Activated T-helper 1 cell treated with anti-CD3 and anti-CD28 coated beads, Interleukin-12 subunit alpha, Interleukin-12 subunit beta, Interleukin-2, Interleukin-4 antibody, amounts not matched to agents 30 ng/mL and 10 ng/mL and 1 ng/mL, durations not matched to agents 14 hours and 24 hours and 36 hours (primary cell): Measurements from ENCODE around the gene SH3GLB2. TPM values are rescaled to one million over a fixed set of nuclear protein-coding genes. Genes with fewer than 3 reads are reported as not detected.

Source experiments
- DNase-seq: peaks from one replicate; pipeline ENCODE4 v3.0.0; 2021; ENCODE audit warnings: low spot score
- H3K27ac Mint-ChIP-seq: one replicate; pipeline ENCODE4 v1.8.0; 2021; ENCODE audit warnings: mild to moderate bottlenecking, mixed read lengths
- H3K27me3 Mint-ChIP-seq: one replicate; pipeline ENCODE4 v1.8.0; 2022; ENCODE audit warnings: mild to moderate bottlenecking, moderate library complexity, mixed read lengths; ENCODE audit not compliant: insufficient read depth
- H3K36me3 Mint-ChIP-seq: one replicate; pipeline ENCODE4 v1.8.0; 2021; ENCODE audit warnings: low read depth, mixed read lengths
- H3K4me1 Mint-ChIP-seq: one replicate; pipeline ENCODE4 v1.8.0; 2021; ENCODE audit warnings: low read depth, mixed read lengths
- H3K4me3 Mint-ChIP-seq: one replicate; pipeline ENCODE4 v1.8.0; 2021; ENCODE audit warnings: mild to moderate bottlenecking, moderate library complexity, mixed read lengths
- H3K9me3 Mint-ChIP-seq: one replicate; pipeline ENCODE4 v1.8.0; 2021; ENCODE audit warnings: mixed read lengths
- intact Hi-C: fragments of 100-400 bp; cut with micrococcal nuclease; formaldehyde crosslinking; loops from one replicate; pipeline ENCODE4 v1.15.1; 2024
- total RNA-seq: library from RNA; stranded (reverse); gene quantifications from 2 replicates; pipeline ENCODE4 v1.2.3, GENCODE V29; 2022

Gene SH3GLB2
- total RNA-seq, 1 donor from 2014 or later: 74.8 TPM

DNA sequence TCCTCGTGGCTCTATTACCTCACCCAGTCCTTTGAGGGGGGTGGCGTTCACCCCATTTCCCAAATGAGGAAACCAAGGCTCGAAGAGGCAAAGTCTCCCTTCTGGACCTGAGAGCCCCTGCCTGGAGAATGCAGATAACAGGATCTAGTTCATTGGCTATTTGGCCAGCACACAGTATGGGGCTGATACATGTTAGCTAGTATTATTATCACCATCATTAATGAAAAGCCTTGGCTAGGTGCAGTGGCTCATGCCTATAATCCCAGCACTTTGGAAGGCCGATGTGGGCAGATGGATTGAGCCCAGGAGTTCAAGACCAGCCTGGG lies 4.3 kb downstream of the SH3GLB2 start:
- Mint-ChIP-seq H3K27ac (no peak overlapping the region), H3K4me1 (peaks cover 43% of the 10 kb centered on the region), H3K27me3 (no peaks in the 10 kb centered on the region), H3K9me3 (no peaks in the 10 kb centered on the region), H3K36me3 (no peaks in the 10 kb centered on the region), H3K4me3 (no peak overlapping the region)
- DNase-seq: no peak
- intact Hi-C loops: no loop called here

DNA sequence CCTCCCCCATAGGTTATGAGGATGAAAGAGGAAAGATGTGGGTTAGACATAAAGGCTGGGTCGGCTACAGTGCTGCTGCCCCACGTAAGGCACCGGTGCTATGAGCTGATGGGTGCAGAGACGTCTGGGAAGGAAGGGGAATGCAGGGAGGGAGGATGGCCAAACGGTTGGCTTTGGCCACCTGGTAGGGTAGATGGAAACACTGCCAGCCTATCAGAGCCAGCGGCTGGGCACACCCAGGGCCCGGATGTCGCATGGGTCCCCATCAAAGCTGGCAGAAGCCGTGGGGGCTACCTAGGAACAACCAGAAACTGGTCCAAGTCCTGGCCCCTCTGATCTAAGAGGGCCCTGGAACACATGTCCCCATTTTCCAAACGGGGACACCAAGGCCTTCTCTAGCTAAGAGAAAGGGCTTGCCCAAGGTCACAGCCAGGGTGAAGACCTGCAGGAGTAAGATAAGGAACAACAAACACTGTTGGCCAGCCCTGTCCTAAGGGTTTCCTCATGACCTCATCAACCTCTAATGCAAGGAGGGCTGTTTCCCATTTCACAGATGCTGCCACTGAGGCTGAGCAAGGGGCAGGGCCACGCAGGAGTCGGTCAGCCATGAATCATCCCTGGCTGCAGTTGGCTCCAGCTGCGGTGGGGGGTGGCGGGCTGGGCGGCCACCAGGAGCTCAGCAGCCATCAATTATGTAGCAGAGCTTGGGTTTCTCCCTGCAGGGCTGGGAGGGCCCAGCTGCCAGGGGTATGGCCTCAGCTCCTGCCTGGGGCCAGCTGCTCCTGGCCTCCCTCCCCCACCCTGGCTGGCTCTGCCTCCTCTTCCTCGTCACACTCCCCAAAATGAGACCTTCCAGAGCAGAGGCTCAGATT lies 4.9 kb downstream of the SH3GLB2 start:
- Mint-ChIP-seq H3K36me3 (no peaks in the 10 kb centered on the region), H3K27me3 (no peaks in the 10 kb centered on the region), H3K9me3 (no peaks in the 10 kb centered on the region), H3K4me1 (peaks cover 41% of the 10 kb centered on the region), H3K4me3 (no peak overlapping the region), H3K27ac (no peak overlapping the region)
- no peak for DNase-seq
- intact Hi-C loops: no loop called here

DNA sequence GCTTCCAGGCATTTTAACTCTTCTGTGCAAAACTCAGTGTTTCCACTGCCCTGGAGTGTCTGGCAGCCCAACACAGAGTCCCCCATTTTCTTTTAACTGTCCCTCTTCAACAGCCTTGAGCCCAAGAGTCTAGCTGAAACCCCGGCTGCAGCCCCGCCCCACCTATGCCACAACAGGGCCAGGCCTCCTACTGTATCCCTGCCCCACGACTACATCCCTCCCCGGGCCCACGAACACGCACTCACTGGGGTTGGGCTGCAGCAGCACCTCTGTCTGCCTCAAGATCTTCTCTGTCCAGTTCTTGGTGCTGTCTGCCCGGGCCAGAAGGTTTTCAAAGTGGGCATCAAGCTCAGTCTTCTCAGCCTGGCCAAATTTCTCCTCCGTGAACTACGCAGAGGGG lies 6.1 kb downstream of the SH3GLB2 start:
- peaks cover 36% of the 10 kb centered on the region for H3K4me1 Mint-ChIP-seq
- H3K4me3 Mint-ChIP-seq: no peak overlapping the region
- no peaks in the 10 kb centered on the region for H3K36me3 Mint-ChIP-seq
- H3K27me3 Mint-ChIP-seq: no peaks in the 10 kb centered on the region
- DNase-seq: no peak
- H3K27ac Mint-ChIP-seq: peak overlapping the region; percentile 48
- intact Hi-C loops: no loop called here
- no peaks in the 10 kb centered on the region for H3K9me3 Mint-ChIP-seq

DNA sequence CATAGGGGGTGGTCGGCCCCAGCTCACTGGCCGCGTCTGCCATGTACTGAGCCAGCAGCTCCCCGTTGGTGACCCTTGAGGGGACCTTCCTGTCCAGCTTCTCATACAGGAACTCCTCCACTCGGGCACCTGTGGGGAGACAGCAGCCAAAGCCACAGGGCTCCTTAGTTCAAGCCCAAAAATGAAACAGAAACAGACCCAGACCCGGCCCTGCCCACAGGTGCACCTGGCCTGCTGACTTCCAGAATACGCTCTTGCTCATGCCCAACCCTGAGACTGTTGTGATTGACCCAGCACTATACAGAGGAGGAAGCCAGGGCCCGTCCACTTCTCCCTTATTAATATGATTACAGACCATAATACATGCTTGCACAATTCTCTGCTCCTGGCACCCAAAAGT lies 7.0 kb downstream of the SH3GLB2 start:
- no peak for DNase-seq
- Mint-ChIP-seq H3K4me1 (peaks cover 30% of the 10 kb centered on the region), H3K4me3 (no peak overlapping the region), H3K27me3 (no peaks in the 10 kb centered on the region), H3K9me3 (no peaks in the 10 kb centered on the region), H3K27ac (peak overlapping the region; percentile 52), H3K36me3 (no peaks in the 10 kb centered on the region)
- intact Hi-C loops: no loop called here

DNA sequence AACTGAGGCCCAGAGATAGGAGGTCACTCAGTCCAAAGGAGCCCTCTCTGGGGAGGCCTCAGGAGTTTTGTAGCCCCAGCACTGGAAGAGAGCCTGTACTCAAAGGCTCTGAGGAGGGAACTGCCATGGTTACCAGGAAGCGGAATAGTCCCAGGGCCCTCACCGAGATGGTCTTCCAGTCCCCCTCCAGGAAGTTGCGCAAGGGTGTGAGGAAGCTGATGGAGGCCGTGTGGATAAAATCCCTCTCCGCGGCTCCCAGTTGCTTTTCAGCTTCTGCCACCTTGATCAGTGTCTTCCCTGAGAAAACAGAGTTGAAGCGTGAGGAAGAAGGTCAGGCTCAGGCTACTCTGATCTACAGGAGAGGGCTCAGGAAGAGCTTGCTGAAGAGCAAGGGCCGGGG lies 13.5 kb downstream of the SH3GLB2 start:
- H3K27ac Mint-ChIP-seq: no peak overlapping the region
- intact Hi-C loops: no loop called here
- H3K4me1 Mint-ChIP-seq: no peaks in the 10 kb centered on the region
- no peaks in the 10 kb centered on the region for H3K27me3 Mint-ChIP-seq
- H3K9me3 Mint-ChIP-seq: no peaks in the 10 kb centered on the region
- H3K4me3 Mint-ChIP-seq: no peak overlapping the region
- H3K36me3 Mint-ChIP-seq: peaks cover 11% of the 10 kb centered on the region
- DNase-seq: no peak

DNA sequence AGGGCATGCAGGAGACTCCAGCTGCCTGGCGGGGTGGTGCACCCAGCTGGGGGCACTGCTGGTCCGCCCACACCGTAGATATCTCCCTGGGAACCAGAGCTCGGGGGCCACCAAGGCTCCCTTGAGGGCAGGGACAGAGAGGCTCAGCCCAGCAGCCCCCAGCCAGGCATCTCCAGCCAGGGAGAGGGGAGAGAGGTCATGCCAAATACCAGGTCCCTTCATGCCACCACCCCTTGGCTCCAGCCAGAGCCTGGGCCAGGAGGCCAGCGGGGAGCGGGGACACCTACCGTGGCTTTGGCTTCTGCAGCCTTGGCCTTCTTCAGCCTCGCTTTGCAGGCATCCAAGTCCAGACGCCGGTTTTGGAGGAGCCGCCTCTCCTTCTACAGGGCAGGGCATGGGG lies 14.0 kb downstream of the SH3GLB2 start:
- Mint-ChIP-seq H3K27ac (no peak overlapping the region), H3K9me3 (no peaks in the 10 kb centered on the region), H3K4me1 (no peaks in the 10 kb centered on the region), H3K4me3 (no peak overlapping the region), H3K36me3 (peaks cover 11% of the 10 kb centered on the region), H3K27me3 (no peaks in the 10 kb centered on the region)
- no peak for DNase-seq
- intact Hi-C loops: no loop called here

DNA sequence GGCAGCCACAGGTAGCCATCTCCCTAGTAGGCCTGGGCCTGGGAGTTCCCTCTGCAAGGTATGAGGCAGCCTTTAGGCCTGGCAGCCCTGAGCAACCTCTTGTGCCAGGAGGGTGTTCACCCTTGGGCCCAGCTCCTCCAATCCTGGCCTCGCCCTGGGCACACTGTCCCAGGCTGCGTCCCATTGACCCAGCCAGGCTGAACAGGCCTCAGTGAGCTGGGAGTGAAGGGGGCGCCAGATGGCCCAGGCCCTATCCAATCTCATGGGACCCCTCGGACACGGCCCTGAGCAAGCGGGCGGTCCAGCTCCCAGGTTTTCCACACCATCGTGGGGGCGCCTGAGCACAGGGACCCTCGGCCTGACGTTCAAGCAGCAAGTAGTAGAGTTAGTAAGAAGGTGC lies 14.5 kb downstream of the SH3GLB2 start:
- no peaks in the 10 kb centered on the region for H3K27me3 Mint-ChIP-seq
- H3K36me3 Mint-ChIP-seq: peaks cover 11% of the 10 kb centered on the region
- no peaks in the 10 kb centered on the region for H3K4me1 Mint-ChIP-seq
- no peaks in the 10 kb centered on the region for H3K9me3 Mint-ChIP-seq
- no peak for DNase-seq
- H3K4me3 Mint-ChIP-seq: no peak overlapping the region
- no peak overlapping the region for H3K27ac Mint-ChIP-seq
- intact Hi-C loops: no loop called here

DNA sequence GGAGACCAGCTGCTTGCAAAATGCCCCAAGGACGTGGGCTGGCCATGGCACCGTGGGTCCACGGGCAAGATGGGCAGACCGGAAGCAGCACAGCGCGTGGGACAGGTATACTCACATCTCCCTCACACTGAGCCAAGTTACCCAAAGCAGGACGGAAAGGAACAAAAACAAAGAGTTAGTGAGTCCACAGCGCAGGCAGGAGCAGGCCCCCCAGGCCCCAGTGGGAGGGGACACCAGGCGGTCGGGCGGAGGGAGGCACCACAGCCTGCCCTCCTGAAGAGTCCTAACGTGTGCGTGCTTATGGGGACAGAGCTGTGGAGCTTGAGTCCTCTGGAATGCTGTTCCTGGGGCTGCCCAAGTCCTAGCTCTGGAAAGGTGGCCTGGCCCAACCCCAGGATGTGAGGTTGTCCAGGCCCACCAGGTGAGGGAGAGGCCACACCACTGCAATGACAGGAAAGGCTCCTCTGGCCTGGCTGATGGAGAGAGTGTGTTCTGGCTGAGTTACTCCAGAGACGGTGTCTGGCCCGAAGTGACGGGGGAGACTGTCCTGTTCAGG lies 15.2 kb downstream of the SH3GLB2 start:
- no peaks in the 10 kb centered on the region for H3K27me3 Mint-ChIP-seq
- intact Hi-C loops: no loop called here
- peaks cover 11% of the 10 kb centered on the region for H3K36me3 Mint-ChIP-seq
- H3K4me3 Mint-ChIP-seq: no peak overlapping the region
- no peak overlapping the region for H3K27ac Mint-ChIP-seq
- no peaks in the 10 kb centered on the region for H3K4me1 Mint-ChIP-seq
- no peak for DNase-seq
- H3K9me3 Mint-ChIP-seq: no peaks in the 10 kb centered on the region

DNA sequence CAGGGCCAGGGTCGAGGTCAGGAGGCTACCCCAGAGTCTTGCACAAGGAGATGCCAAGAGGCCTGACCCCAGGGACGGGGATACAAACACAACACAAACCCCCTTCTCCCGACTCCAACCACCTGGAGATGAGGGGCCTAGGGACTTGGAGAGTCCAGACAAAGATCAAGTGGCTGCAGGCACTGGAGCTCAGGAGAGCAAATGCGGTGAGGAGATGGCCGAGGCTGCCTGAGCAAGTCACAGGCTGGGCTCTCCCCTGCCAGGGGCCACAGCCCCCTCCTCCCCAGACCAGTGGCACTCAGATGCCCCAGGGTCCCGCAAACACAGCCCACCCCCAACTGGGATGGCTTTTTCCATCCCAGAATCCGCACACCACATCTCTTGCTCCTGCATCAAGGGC lies 15.8 kb downstream of the SH3GLB2 start:
- Mint-ChIP-seq H3K27me3 (no peaks in the 10 kb centered on the region), H3K4me3 (no peak overlapping the region), H3K9me3 (no peaks in the 10 kb centered on the region), H3K27ac (no peak overlapping the region), H3K36me3 (peaks cover 17% of the 10 kb centered on the region), H3K4me1 (no peaks in the 10 kb centered on the region)
- DNase-seq: no peak
- intact Hi-C loops: no loop called here

DNA sequence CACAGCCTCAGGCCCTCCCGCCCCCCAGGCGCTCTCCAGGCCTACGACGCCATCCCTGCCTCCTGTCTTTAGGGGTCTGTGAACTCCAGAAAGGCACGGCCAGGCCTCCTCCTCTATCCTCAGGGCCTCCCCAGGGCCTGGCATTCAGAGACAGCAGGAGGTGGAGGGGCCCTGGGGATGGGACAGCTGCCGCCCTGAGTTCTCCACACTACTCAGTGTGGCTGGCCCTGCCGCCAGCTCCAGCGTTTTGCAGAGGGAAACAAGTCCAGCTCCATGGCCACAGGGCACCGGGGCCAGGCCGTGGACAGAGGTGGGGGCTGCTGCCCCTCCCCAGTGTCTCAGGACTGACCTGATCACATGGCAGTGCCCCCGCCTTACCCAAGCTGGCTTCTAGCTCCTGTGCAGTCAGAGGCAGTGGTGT lies 16.4 kb downstream of the SH3GLB2 start:
- H3K27ac Mint-ChIP-seq: no peak overlapping the region
- no peak for DNase-seq
- intact Hi-C loops: no loop called here
- H3K36me3 Mint-ChIP-seq: peaks cover 17% of the 10 kb centered on the region
- H3K4me1 Mint-ChIP-seq: no peaks in the 10 kb centered on the region
- H3K27me3 Mint-ChIP-seq: no peaks in the 10 kb centered on the region
- H3K4me3 Mint-ChIP-seq: no peak overlapping the region
- no peaks in the 10 kb centered on the region for H3K9me3 Mint-ChIP-seq

DNA sequence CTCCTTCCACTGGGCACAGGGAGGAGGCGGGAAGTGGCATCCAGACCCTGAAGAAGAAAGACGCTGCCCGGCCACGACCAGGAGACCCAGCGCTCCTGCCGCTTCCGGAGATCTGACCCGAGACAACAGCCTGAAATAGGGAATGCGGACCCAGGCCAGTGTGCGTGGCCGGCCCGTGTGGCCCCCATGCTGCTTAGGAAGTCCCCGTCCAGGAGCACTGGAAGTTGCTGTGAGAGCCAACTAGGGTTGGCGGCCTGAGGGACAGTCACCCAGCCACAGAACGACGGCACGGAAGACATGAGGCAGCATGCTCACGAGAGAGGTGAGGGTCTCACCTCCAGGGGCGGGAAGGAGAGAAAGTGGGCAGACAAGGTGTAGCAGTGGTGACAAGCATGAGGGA lies 17.0 kb downstream of the SH3GLB2 start:
- Mint-ChIP-seq H3K36me3 (peaks cover 21% of the 10 kb centered on the region), H3K27ac (peak overlapping the region; percentile 61), H3K27me3 (no peaks in the 10 kb centered on the region), H3K9me3 (no peaks in the 10 kb centered on the region), H3K4me1 (no peaks in the 10 kb centered on the region), H3K4me3 (no peak overlapping the region)
- intact Hi-C loops: no loop called here
- DNase-seq: no peak

DNA sequence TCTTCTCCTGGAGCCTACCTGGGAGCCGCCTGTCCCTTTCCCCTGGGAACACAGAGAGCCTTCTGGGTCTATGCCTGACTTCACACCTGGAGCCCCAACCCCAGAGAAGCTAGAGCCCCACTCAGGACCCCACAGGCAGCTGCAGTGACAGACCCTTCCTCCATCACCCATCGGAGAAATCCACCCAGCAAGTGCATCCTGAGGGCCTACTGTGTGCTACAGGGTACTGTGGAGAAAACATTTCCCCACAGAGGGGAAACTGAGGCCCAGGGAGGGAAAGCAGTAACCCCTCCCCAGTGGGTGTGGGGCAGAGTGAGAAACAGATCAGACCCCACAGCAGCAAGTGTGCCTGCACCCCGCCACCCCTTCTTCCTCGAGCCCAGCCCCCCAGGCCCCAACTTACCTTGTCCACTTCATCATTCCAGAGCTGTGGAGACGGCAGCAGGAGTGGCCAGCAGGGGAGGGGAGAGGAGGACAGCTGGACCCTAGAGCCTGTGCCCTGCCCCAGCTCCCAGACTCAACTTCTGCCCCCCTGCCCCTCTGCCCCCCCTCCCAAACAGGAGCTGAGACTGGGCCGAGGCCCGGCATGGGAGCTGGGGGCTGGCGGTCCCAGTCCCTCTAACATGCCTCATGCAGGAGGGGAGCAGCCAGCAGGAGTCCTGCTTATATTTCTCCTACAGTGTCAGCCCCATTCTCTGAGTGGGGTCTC lies 17.7 kb downstream of the SH3GLB2 start:
- intact Hi-C loops: no loop called here
- Mint-ChIP-seq H3K4me3 (no peak overlapping the region), H3K27me3 (no peaks in the 10 kb centered on the region), H3K27ac (no peak overlapping the region), H3K9me3 (no peaks in the 10 kb centered on the region), H3K36me3 (peaks cover 24% of the 10 kb centered on the region), H3K4me1 (no peaks in the 10 kb centered on the region)
- DNase-seq: no peak

DNA sequence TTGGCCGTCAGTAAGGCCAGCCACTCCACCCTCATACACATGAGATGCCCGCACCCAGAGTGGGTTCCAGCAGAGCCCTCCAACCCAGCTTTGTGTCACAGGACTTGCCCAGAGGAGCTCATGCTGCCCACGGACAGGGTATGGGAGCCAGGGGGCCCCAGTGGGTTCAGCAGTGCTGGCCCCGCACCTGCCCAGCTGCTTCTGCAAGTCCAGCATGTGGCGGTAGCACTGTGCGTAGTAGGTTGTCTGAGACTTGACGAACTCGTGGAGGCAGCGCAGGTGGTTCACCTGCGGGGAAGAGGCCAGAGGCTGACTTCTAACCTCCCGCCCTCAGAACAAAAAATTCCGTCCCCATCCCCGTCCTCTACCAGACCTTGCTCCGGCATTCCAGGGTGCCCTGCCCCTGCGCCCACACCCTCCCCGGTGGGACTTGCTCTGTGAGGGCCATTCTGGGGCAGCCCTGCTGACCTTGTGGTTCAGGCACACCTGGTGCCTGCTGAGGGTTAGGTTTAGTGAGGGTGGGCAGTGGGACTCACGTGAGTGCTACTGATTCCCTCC lies 18.5 kb downstream of the SH3GLB2 start:
- Mint-ChIP-seq H3K9me3 (no peaks in the 10 kb centered on the region), H3K36me3 (peaks cover 29% of the 10 kb centered on the region), H3K27me3 (no peaks in the 10 kb centered on the region), H3K27ac (no peak overlapping the region), H3K4me1 (no peaks in the 10 kb centered on the region), H3K4me3 (no peak overlapping the region)
- intact Hi-C loops: no loop called here
- no peak for DNase-seq
